MM.1S (cell line): ENCODE measurements around the gene MORN4.

Experiments
- DNase-seq: peaks from one replicate; pipeline ENCODE4 v3.0.0-alpha.2; 2015
- H2AFZ ChIP-seq: fragments of 300-600 bp; sonication (generic); 2 replicates; pipeline ENCODE4 v1.6.0; 2016; ENCODE audit warnings: antibody characterized with exemption, low read length
- H3F3A ChIP-seq: fragments of 300-600 bp; sonication (generic); 2 replicates; pipeline ENCODE4 v1.6.1; 2016; ENCODE audit warnings: mild to moderate bottlenecking, antibody characterized with exemption, low read length, moderate library complexity, mixed read lengths; ENCODE audit not compliant: insufficient read depth
- H3K27ac ChIP-seq: fragments of 300-600 bp; sonication (generic); 2 replicates; pipeline ENCODE4 v1.5.1; 2016; ENCODE audit warnings: mild to moderate bottlenecking, low read length
- H3K27me3 ChIP-seq: fragments of 300-600 bp; sonication (generic); replicated peaks from 2 replicates; pipeline ENCODE4 v1.6.0; 2016; ENCODE audit warnings: low read length; ENCODE audit not compliant: insufficient read depth
- H3K36me3 ChIP-seq: fragments of 300-600 bp; sonication (generic); replicated peaks from 2 replicates; pipeline ENCODE4 v1.6.1; 2016; ENCODE audit warnings: mild to moderate bottlenecking, low read length, mixed read lengths; ENCODE audit not compliant: insufficient read depth
- H3K4me1 ChIP-seq: fragments of 300-600 bp; sonication (generic); 2 replicates; pipeline ENCODE4 v1.6.1; 2016; ENCODE audit warnings: low read length, mixed read lengths
- H3K4me2 ChIP-seq: fragments of 300-600 bp; sonication (generic); 2 replicates; pipeline ENCODE4 v1.6.0; 2016; ENCODE audit warnings: low read depth, low read length
- H3K4me3 ChIP-seq: fragments of 300-600 bp; sonication (generic); 2 replicates; pipeline ENCODE4 v1.5.1; 2016; ENCODE audit warnings: low read length, mixed read lengths
- H3K79me2 ChIP-seq: fragments of 300-600 bp; sonication (generic); 2 replicates; pipeline ENCODE4 v1.6.1; 2016; ENCODE audit warnings: mixed run types, low read length, mixed read lengths
- H3K9ac ChIP-seq: fragments of 300-600 bp; sonication (generic); 2 replicates; pipeline ENCODE4 v1.6.1; 2016; ENCODE audit warnings: low read length, mixed read lengths
- H3K9me2 ChIP-seq: fragments of 300-600 bp; sonication (generic); replicated peaks from 2 replicates; pipeline ENCODE4 v1.6.1; 2016; ENCODE audit warnings: mild to moderate bottlenecking, low read length, mixed read lengths; ENCODE audit not compliant: insufficient read depth
- H3K9me3 ChIP-seq: fragments of 300-600 bp; sonication (generic); replicated peaks from 2 replicates; pipeline ENCODE4 v1.6.1; 2016; ENCODE audit warnings: mild to moderate bottlenecking, low read length, mixed read lengths; ENCODE audit not compliant: insufficient read depth
- H4K20me1 ChIP-seq: fragments of 300-600 bp; sonication (generic); 2 replicates; pipeline ENCODE4 v1.6.1; 2016; ENCODE audit warnings: mild to moderate bottlenecking, low read length, moderate library complexity, mixed read lengths; ENCODE audit not compliant: insufficient read depth
- EZH2 ChIP-seq: fragments of 300-600 bp; sonication (generic); optimal IDR thresholded peaks from 2 replicates; pipeline ENCODE3; 2017; ENCODE audit warnings: low read depth, mild to moderate bottlenecking, antibody characterized with exemption, low read length, mixed read lengths
- EZH2phosphoT487 ChIP-seq: fragments of 300-600 bp; sonication (generic); IDR thresholded peaks from 2 replicates; pipeline ENCODE4 v1.6.1; 2018; ENCODE audit warnings: antibody characterized with exemption, low read length
- TF ChIP-seq, protein P1 (sequence below): fragments of 300-600 bp; sonication (generic); IDR thresholded peaks from 2 replicates; pipeline ENCODE4 v1.5.1; 2016; ENCODE audit warnings: antibody characterized with exemption, low read length, mixed read lengths

Gene MORN4

DNA sequence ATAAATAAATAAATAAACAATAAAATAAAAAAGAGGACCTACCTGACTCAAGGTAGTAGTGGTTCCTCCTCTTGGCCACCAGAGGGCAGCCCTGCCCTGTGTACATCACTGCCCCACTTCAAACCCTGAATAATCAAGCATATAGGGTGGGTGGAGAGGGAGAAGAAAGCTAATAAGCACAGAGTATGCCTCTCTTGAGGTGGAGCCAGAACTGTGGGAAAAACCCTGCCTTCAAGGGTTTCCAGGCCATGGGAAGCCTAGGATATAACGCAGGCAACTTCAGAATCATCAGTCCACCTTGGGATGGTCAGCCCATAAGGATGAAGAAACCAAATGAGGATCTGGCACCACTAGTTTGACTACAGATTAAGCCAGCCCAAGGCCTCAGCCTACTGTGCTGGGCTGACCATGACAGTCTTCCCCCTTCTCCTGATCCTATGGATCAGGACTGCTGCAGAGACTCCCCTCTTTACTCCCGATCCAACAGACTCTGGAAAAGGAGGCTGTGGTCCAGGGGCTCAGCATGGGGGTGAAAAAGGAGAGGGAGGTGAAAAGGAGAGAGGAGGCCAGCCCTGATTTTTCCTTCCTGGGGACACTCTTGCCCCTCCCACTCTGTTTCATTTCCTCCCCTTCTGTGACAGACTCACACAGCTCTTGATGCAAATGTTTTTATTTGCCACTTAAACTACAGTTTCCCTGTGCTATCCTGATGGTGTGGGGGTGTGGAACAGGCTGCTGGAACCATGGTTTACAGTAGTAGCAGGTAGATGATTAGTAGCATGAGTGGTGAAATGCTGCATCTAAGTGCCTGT lies 43.7 kb upstream of the MORN4 start:
- DNase-seq = peak; percentile 39
- Histone ChIP-seq H4K20me1 (no peaks in the 10 kb centered on the region), H3K9ac (no peak overlapping the region), H3K79me2 (no peaks in the 10 kb centered on the region), H3K4me2 (peak overlapping the region; percentile 5; the same call in 1 of the 2 replicates), H3K4me3 (no peak overlapping the region), H3K4me1 (peaks cover 11% of the 10 kb centered on the region), H3K9me3 (no peaks in the 10 kb centered on the region), H3K27me3 (no peaks in the 10 kb centered on the region), H3F3A (0 out of 2 replicates have a peak, but pooled peaks cover 4% of the 10 kb centered on the region), H2AFZ (no peak overlapping the region), H3K27ac (peak overlapping the region; percentile 35; the same call in 1 of the 2 replicates), H3K36me3 (no peaks in the 10 kb centered on the region), H3K9me2 (no peaks in the 10 kb centered on the region)
- TF ChIP-seq, protein P1, sequence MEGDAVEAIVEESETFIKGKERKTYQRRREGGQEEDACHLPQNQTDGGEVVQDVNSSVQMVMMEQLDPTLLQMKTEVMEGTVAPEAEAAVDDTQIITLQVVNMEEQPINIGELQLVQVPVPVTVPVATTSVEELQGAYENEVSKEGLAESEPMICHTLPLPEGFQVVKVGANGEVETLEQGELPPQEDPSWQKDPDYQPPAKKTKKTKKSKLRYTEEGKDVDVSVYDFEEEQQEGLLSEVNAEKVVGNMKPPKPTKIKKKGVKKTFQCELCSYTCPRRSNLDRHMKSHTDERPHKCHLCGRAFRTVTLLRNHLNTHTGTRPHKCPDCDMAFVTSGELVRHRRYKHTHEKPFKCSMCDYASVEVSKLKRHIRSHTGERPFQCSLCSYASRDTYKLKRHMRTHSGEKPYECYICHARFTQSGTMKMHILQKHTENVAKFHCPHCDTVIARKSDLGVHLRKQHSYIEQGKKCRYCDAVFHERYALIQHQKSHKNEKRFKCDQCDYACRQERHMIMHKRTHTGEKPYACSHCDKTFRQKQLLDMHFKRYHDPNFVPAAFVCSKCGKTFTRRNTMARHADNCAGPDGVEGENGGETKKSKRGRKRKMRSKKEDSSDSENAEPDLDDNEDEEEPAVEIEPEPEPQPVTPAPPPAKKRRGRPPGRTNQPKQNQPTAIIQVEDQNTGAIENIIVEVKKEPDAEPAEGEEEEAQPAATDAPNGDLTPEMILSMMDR = peak; percentile 70
- TF ChIP-seq EZH2phosphoT487 (no peak), EZH2 (no peak)

DNA sequence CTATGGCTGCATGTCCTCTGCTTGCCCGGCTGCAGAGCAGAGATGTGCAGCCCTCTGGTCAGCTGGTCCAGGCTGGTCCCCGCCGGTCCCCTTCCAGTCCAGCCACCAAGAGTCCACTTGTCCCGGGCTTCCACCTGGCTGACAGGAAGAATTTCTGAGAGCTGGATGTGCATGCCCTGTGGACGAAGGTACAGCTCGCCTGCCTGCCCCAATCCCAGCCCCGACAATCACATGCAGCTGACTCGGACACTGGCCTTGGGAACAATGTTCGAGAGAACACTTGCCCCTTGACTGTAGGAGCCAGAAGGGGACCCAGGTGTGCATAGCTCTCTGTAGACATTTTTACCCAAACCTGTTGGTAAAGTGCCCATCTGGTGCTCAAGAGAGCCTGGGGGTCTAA lies 41.9 kb upstream of the MORN4 start:
- H4K20me1 ChIP-seq = no peaks in the 10 kb centered on the region
- no peak overlapping the region for H3K4me3 ChIP-seq
- TF ChIP-seq EZH2phosphoT487 (no peak), EZH2 (no peak)
- TF ChIP-seq, protein P1 = no peak
- peaks cover 11% of the 10 kb centered on the region for H3K4me1 ChIP-seq
- no peaks in the 10 kb centered on the region for H3K9me3 ChIP-seq
- no peak overlapping the region for H2AFZ ChIP-seq
- H3K9me2 ChIP-seq = no peaks in the 10 kb centered on the region
- H3K27ac ChIP-seq = no peak overlapping the region
- H3K36me3 ChIP-seq = no peaks in the 10 kb centered on the region
- H3K27me3 ChIP-seq = no peaks in the 10 kb centered on the region
- DNase-seq = no peak
- H3K79me2 ChIP-seq = no peaks in the 10 kb centered on the region
- no peak overlapping the region for H3K9ac ChIP-seq
- no peak overlapping the region for H3K4me2 ChIP-seq
- 0 out of 2 replicates have a peak, but pooled peaks cover 4% of the 10 kb centered on the region for H3F3A ChIP-seq

DNA sequence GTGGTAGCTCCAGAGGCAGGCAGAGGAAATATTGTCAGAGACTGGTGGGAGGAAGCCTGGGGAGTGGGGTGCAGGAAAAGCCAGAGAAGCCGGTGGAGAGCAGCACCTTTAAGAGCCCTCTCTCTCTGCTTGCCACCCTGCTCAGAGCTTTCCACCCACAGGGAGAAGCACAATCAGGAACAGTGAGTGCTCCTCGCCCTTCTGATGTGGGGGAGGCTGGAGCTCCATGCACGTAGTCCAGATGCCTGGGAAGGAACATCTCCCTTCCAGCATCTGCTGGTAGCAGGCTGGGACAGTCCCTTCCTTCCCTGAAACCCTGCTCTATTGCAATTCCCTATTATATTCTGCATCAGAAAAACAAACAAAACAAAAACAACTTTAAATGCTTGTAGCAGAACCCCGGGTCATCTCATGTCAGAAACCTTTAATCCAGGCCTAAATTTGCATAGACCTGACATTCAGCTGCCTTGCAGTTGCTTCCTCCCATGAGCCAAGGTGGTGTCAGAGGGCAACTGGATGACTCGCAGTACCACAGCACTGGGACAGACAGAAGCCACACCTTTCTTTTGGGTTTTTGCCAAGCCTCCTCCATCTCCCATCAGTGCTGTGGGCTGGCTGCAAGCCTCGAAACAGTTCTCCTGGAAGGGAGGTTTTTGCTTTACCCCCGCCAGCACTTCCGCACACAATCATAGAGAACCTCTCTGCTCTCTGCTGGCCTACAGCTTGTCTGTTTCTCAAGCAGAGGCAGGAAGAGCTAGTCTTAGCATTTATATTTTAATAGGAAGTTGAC lies 40.6 kb upstream of the MORN4 start:
- Histone ChIP-seq H3K36me3 (no peaks in the 10 kb centered on the region), H3K27ac (no peak overlapping the region), H3F3A (0 out of 2 replicates have a peak, but pooled peaks cover 4% of the 10 kb centered on the region), H3K9ac (no peak overlapping the region), H3K4me1 (peaks cover 11% of the 10 kb centered on the region), H2AFZ (no peak overlapping the region), H3K9me2 (no peaks in the 10 kb centered on the region), H3K4me3 (no peak overlapping the region), H3K27me3 (no peaks in the 10 kb centered on the region), H4K20me1 (no peaks in the 10 kb centered on the region), H3K9me3 (no peaks in the 10 kb centered on the region), H3K4me2 (no peak overlapping the region), H3K79me2 (no peaks in the 10 kb centered on the region)
- TF ChIP-seq EZH2phosphoT487 (no peak), EZH2 (no peak)
- TF ChIP-seq, protein P1 = no peak
- no peak for DNase-seq
